ENCODE data around the gene GPANK1. TPM values are rescaled to one million over a fixed set of nuclear protein-coding genes. Genes with fewer than 3 reads are reported as not detected.

The GPANK1 gene
- total and polyA plus RNA-seq, 2 of the 13 experiments (the other 11 are each of a cell fraction or from before 2014, with no cell fraction given), result 15.4 to 22.8 TPM

- TF ChIP-seq ZNF333 (CRISPR knock-in tag; IDR thresholded peaks at IDR 0.05; ENCODE audit: borderline replicate concordance) (peak; percentile 94), SETDB1 (CRISPR knock-in tag; IDR thresholded peaks at IDR 0.05; ENCODE audit: borderline replicate concordance) (no peak), TSC22D2 (CRISPR knock-in tag; IDR thresholded peaks at IDR 0.05; ENCODE audit: borderline replicate concordance) (0 out of 2 replicates have a peak, but pooled peaks have one; percentile 23), ZNF484 (CRISPR knock-in tag; IDR thresholded peaks at IDR 0.05; ENCODE audit: borderline replicate concordance, low read depth) (peak; percentile 50; the same call in 1 of the 2 replicates), ZZZ3 (CRISPR knock-in tag; IDR thresholded peaks at IDR 0.05; ENCODE audit: borderline replicate concordance) (no peak), ZNF891 (CRISPR knock-in tag; IDR thresholded peaks at IDR 0.05) (peak; percentile 85), ARID4A (CRISPR knock-in tag; IDR thresholded peaks at IDR 0.05; ENCODE audit: borderline replicate concordance) (peak; percentile 92), ZNF773 (CRISPR knock-in tag; IDR thresholded peaks at IDR 0.05; ENCODE audit: borderline replicate concordance) (peak; percentile 85; the same call in 1 of the 2 replicates), RCOR2 (CRISPR knock-in tag; IDR thresholded peaks at IDR 0.05) (no peak), ZSCAN25 (CRISPR knock-in tag; IDR thresholded peaks at IDR 0.05) (peak; percentile 45; the same call in 1 of the 2 replicates), ZNF616 (CRISPR knock-in tag; IDR thresholded peaks at IDR 0.05; ENCODE audit: low read depth) (0 out of 2 replicates have a peak, but pooled peaks have one; percentile 58), ETV6 (CRISPR knock-in tag; conservative IDR thresholded peaks at IDR 0.05) (peak; percentile 36; the same call in 1 of the 2 replicates), DRAP1 (CRISPR knock-in tag; IDR thresholded peaks at IDR 0.05) (peak; percentile 71), RBM22 (optimal IDR thresholded peaks at IDR 0.05; ENCODE audit: low read length) (peak; percentile 86), REST (IDR thresholded peaks at IDR 0.05; ENCODE audit: borderline replicate concordance in 1 of 2, low read depth in 1 of 2, low read length in 2 of 2) (peak in 1 of 2 experiments; percentile 51; a peak in 1 of 4 replicates), SNRNP70 (IDR thresholded peaks at IDR 0.05; ENCODE audit: low read depth, low read length) (no peak), GMEB2 (CRISPR knock-in tag; IDR thresholded peaks at IDR 0.05; ENCODE audit: low read depth) (no peak), MLLT10 (CRISPR knock-in tag; IDR thresholded peaks at IDR 0.05) (no peak)
Measured at GRCh38 chr6:31660381-31661261, 4.2 kb downstream of the GPANK1 start, which contains the start of gene C6orf47 (continued).

Measured in HepG2 (cell line).